Measurements from ENCODE around the gene PDE2A.
A peak's percentile ranks its signal among the peaks of the same experiment; 100 is the strongest.

The PDE2A gene

GRCh38 chr11:72615329-72615728, 58.9 kb downstream of the PDE2A start:
- no peak for DNase-seq (ENCODE audit: low read depth, low spot score)

DNA sequence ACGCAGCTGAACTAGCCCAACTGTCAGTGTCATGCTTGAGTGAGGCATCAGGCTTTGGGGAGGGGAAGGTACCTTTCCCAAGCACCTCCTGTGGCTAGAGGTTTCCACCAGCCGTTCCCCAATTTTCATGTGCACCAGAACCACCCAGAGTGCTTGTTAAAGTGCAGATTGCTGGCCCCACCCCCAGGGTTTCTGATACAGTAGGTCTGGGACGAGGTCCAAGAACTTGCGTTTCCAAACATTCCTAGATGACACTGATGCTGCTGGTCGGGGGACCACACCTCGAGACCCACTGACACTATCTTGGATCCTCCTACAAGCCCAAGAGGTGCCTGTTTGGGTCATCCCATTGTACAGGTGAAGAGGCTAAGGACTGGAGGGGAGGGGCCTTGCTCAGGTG, 59.8 kb downstream of the PDE2A start:
- DNase-seq (ENCODE audit: low read depth, low spot score) = no peak

DNA sequence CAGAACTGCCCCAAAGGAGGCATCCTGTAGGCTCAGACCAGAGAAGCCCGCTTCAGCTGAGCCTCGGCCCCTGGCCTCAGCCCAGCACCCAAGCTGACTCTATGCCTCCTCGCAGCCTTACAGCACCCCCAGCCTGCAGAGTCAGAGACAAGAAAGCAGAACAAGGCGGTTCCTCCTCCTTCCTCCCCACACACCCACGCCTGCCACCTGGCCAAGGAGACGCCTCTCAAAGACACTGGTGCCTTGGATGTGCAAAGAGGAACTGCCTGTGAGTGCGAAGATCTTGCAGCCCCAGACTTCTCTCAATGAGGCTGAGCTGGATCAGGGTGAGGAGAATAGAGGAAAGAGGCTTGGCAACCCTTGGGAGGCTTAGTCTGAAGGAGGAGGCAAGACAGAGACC, 60.2 kb downstream of the PDE2A start:
- no peak for DNase-seq (ENCODE audit: low read depth, low spot score)

- no peak for DNase-seq (ENCODE audit: low read depth, low spot score)
Measured at GRCh38 chr11:72613450-72613849, 60.8 kb downstream of the PDE2A start.

DNA sequence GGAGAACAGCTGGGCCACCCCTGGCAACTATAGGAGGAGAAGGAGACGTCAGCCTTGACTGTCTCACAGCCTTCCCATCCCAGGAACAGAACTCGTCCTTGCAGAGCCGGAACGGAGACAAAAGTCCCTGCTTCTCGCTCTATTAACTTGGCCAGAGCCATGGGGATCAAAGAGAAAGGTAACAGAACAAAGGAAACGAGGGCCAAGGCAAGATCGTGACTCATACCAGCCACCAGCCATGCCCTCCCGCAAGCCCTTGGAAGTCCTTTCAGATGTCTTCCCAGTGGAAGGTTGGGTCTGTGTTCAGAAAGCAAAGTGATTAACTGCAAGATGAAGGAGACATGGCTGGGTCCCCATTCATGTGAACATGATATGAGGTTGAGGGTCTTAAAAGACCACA, 64.7 kb downstream of the PDE2A start:
- no peak for DNase-seq (ENCODE audit: low read depth, low spot score)

DNA sequence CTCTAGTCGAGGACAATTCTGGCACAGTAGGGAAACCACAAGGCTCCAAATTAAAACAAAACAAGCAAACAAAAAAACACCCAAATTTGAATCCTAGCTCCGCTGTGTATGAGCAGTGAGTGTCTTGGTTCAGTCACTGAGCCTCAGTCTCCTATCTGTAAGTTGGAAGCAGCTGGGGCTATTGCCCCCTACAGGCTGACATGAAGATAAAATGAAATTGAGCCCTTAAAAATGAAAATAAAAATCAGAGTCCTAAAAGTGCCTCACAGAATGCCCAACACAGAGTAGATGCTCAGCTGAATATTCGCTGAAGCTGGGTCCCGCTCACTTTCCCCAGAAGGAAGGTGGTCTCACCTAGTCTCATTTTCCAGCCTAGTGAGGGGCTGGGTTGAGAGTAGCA, 65.2 kb downstream of the PDE2A start:
- DNase-seq (ENCODE audit: low read depth, low spot score) = no peak

GRCh38 chr11:72607496-72607895, 66.7 kb downstream of the PDE2A start:
- no peak for DNase-seq (ENCODE audit: low read depth, low spot score)

GRCh38 chr11:72606748-72607468, 67.3 kb downstream of the PDE2A start:
- DNase-seq (ENCODE audit: low read depth, low spot score) = no peak

- no peak for DNase-seq (ENCODE audit: low read depth, low spot score)
Measured at GRCh38 chr11:72605973-72606747, 68.1 kb downstream of the PDE2A start.

DNA sequence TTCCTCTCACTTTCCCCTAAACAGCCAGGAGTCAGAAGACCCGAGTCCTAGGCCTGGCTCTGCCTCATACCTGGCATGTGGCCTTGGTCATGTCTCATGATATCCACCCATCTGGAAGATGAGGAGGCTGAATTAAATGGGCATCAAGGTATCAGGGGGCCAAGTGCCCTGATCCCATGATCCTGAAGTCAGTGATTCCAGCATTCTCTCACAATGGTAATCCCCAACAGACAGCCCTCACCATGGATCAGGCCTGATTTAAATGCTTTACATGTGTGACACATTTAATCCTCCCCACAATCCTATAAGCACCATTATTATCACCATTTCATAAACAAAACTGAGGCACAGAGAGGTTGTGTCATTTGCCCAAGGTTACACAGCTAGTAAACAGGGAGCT, 70.0 kb downstream of the PDE2A start:
- no peak for DNase-seq (ENCODE audit: low read depth, low spot score)

DNA sequence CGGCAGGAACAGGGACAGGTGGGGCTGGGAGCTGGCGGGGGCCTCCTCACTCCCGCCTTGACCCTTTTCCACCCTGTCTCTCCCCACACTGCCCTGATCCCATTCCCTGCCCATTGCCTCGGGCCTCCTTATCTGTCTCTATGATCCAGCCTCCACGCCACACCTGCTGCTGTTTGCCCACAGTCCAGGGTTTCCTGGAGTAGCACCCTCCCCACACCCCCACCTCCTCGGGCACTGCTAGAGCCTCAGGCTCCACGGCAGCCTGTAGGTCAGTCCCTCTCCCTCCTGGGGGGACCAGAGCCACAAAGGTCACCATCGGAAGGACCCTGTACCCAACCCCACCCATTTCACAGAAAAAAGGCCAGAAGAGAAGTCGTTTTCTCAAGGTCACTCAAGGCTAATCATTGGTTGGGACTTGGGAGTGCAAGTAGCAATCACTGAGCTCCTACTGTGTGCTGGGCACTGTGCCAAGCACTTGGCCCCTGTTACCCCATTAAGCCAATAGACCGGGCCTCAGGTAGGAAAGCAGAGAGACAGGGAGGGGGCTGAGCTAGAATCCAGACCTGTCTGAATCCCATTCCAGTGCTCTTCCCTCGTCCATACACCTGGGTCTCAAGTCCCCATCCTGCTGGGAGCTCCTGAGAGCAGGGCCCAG, 71.8 kb downstream of the PDE2A start:
- no peak for DNase-seq (ENCODE audit: low read depth, low spot score)

DNA sequence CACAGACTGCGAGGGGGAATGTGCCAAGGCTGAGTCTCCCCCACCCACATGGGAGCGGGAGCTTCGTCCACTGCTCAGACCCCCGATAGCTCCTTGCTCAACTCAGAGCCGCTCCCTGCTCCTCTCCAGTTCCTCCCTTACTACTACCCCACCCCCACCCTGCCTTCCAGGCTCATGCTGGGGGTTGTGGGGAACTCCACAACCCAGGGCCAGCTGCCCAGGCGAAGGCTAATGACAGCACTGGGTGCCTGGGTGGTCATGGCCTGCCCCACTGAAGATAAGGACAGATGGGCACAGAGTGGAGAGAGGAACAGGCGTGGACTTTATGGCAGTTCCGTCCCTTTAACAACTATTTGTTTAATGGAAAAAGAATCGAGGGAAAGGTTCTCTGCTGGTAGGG, 73.7 kb downstream of the PDE2A start:
- DNase-seq (ENCODE audit: low read depth, low spot score) = no peak

DNA sequence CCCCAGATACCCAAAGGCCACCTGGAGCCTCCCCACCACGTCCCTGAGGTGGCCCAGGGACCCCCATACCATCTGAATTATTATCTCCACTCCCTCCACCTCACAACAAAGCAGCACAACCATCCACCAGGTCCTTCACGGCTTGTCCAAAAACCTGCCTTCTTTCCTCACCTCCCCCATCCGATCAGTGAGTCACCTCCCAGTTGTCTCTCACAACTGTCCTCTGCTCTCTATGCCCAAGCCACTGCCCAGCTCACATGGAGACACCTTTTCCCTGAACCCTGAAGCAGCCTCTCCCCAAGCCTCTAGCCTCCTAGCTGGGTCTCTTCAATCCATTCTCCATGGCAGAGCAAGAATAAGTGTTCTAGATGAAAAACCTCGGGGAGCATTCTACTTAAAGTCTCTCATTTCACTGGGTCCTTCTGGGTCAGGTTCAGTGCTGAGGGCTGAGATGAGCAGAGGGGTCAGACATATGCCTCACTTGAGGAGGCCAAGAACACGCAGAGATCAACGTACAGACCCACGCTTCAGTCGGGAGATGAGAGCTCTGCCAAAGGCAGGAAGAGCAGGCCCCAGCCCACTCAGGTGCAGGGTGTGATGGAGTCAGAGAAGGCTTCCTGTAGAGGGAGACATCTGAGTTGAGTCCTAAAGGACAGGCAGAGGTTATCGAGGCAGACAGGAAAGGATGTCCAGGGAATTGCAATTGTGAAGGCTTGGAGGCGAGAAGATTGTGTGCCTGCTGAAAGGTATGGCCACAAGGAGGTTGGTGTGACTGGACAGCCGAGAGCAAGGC, 74.7 kb downstream of the PDE2A start:
- no peak for DNase-seq (ENCODE audit: low read depth, low spot score)

GRCh38 chr11:72598906-72599305, 75.3 kb downstream of the PDE2A start:
- peak; percentile 69 for DNase-seq (ENCODE audit: low read depth, low spot score)

DNA sequence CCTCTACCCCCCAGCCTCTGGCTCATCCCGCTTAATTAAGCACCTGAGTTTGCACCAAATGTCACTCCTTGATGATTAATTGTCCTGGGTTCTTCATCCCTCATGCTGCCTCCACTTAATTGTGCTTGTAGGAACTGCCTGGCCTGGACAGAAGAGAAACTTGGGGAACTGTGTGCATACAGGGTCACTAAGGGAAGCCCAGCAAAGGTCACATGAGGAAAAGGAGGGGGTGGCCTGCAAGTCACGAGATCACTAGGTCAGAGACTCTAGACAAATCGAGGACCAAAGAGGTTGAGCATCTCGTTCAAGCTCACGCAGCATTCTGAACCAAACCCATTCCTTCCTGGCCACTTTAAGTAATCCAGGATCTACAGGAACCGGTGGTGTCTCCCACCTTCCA, 75.8 kb downstream of the PDE2A start:
- no peak for DNase-seq (ENCODE audit: low read depth, low spot score)

GRCh38 chr11:72597721-72598120, 76.5 kb downstream of the PDE2A start:
- no peak for DNase-seq (ENCODE audit: low read depth, low spot score)

GRCh38 chr11:72595292-72595684, 78.9 kb downstream of the PDE2A start:
- no peak for DNase-seq (ENCODE audit: low read depth, low spot score)

GRCh38 chr11:72594493-72595291, 79.5 kb downstream of the PDE2A start:
- no peak for DNase-seq (ENCODE audit: low read depth, low spot score)

- DNase-seq (ENCODE audit: low read depth, low spot score) = no peak
Measured at GRCh38 chr11:72592698-72593495, 81.3 kb downstream of the PDE2A start.

GRCh38 chr11:72591785-72592502, 82.3 kb downstream of the PDE2A start:
- DNase-seq (ENCODE audit: low read depth, low spot score) = no peak
